Mesodermal cell (in vitro differentiated cells): ENCODE measurements around the gene MTPN.

ENCODE experiments used
- H3K27ac ChIP-seq: 2 replicates; pipeline ENCODE4 v1.7.0; 2013; ENCODE audit warnings: mild to moderate bottlenecking, low read depth, low read length, moderate library complexity; ENCODE audit not compliant: severe bottlenecking
- H3K36me3 ChIP-seq: 2 replicates; pipeline ENCODE4 v1.7.1; 2013; ENCODE audit warnings: mild to moderate bottlenecking, low read length, moderate library complexity; ENCODE audit not compliant: control insufficient read depth, insufficient read depth
- H3K4me1 ChIP-seq: one replicate; pipeline ENCODE4 v1.7.1; 2013; ENCODE audit warnings: mild to moderate bottlenecking, low read length; ENCODE audit not compliant: insufficient read depth, control insufficient read depth, poor library complexity, severe bottlenecking
- H3K4me3 ChIP-seq: 2 replicates; pipeline ENCODE4 v1.7.0; 2013; ENCODE audit warnings: low read length, control low read depth, mild to moderate bottlenecking; ENCODE audit not compliant: insufficient read depth, poor library complexity, severe bottlenecking; ENCODE audit errors: extremely low read depth
- H3K9me3 ChIP-seq: 2 replicates; pipeline ENCODE4 v1.7.1; 2013; ENCODE audit warnings: mild to moderate bottlenecking, low read length, moderate library complexity; ENCODE audit not compliant: control insufficient read depth
- WGBS, 2 experiments: methylation state at CpG; one replicate each; pipeline ENCODE4 v1.1.5; 2013; ENCODE audit warnings: missing lambda C conversion rate in 2 of 2; ENCODE audit not compliant: insufficient coverage in 2 of 2; 5-methylcytosine and 5-hydroxymethylcytosine counted together

The MTPN gene

GRCh38 chr7:135886345-135887132, 90.6 kb downstream of the MTPN start:
- H3K27ac ChIP-seq, result no peak overlapping the region
- 40 to 75% methylated on average over 1 to 2 of the region's 5 CpGs for WGBS, 2 experiments
- peaks cover 5% of the 10 kb centered on the region for H3K9me3 ChIP-seq
- H3K4me1 ChIP-seq, result no peaks in the 10 kb centered on the region
- H3K4me3 ChIP-seq, result no peak overlapping the region
- H3K36me3 ChIP-seq, result no peaks in the 10 kb centered on the region

GRCh38 chr7:135884495-135885232, 92.5 kb downstream of the MTPN start:
- Histone ChIP-seq H3K9me3 (peaks cover 5% of the 10 kb centered on the region), H3K27ac (no peak overlapping the region), H3K36me3 (no peaks in the 10 kb centered on the region), H3K4me3 (no peak overlapping the region), H3K4me1 (no peaks in the 10 kb centered on the region)
- WGBS, 2 experiments, result 89 to 95% methylated on average over 7 to 8 of the region's 9 CpGs

GRCh38 chr7:135879233-135879632, 97.9 kb downstream of the MTPN start:
- H3K4me1 ChIP-seq, result no peaks in the 10 kb centered on the region
- H3K4me3 ChIP-seq, result no peak overlapping the region
- H3K36me3 ChIP-seq, result no peaks in the 10 kb centered on the region
- H3K9me3 ChIP-seq, result no peaks in the 10 kb centered on the region
- no peak overlapping the region for H3K27ac ChIP-seq

GRCh38 chr7:135878284-135878683, 98.9 kb downstream of the MTPN start:
- Histone ChIP-seq H3K4me1 (no peaks in the 10 kb centered on the region), H3K27ac (no peak overlapping the region), H3K9me3 (no peaks in the 10 kb centered on the region), H3K4me3 (no peak overlapping the region), H3K36me3 (no peaks in the 10 kb centered on the region)
- WGBS, 2 experiments, result 74 to 100% methylated on average over 1 to 2 of the region's 3 CpGs

- Histone ChIP-seq H3K9me3 (no peaks in the 10 kb centered on the region), H3K4me3 (no peak overlapping the region), H3K4me1 (no peaks in the 10 kb centered on the region), H3K27ac (no peak overlapping the region), H3K36me3 (no peaks in the 10 kb centered on the region)
- 72 to 100% methylated on average over 3 to 4 of the region's 5 CpGs for WGBS, 2 experiments
Observed at GRCh38 chr7:135877805-135878204, 99.4 kb downstream of the MTPN start.
